D721Med (cell line): Measurements from ENCODE around the gene CYP1A1.
A peak's percentile ranks its signal among the peaks of the same experiment; 100 is the strongest.

Experiments
- DNase-seq: peaks from one replicate; pipeline ENCODE4 v3.0.0; 2011; ENCODE audit warnings: low spot score; ENCODE audit not compliant: insufficient read length
- FAIRE-seq: peaks from 2 replicates; lab custom pipeline; 2011; peaks lifted over from hg19 to GRCh38; lab: Jason Lieb, UNC
- CTCF ChIP-seq: IDR thresholded peaks from 2 replicates; pipeline ENCODE4 v1.5.1; 2012; ENCODE audit warnings: mild to moderate bottlenecking, control low read depth; ENCODE audit not compliant: insufficient read depth; ENCODE audit errors: missing control alignments

CYP1A1 gene

GRCh38 chr15:74725225-74725774 is at the start of gene CYP1A1:
Gene CYP1A1, minus strand, starts transcription at chr15:74725528. Its CDS starts 2,431 bp downstream, at chr15:74723097.
- DNase-seq (no peak), FAIRE-seq (no peak)
- TF ChIP-seq CTCF, result no peak

GRCh38 chr15:74773731-74774252 is 48.5 kb upstream of the CYP1A1 start:
- FAIRE-seq, result no peak
- DNase-seq, result no peak
- TF ChIP-seq CTCF, result no peak

- no peak for DNase-seq
- TF ChIP-seq CTCF, result no peak
- FAIRE-seq, result no peak
These were observed 48.0 kb upstream of the CYP1A1 start for GRCh38 chr15:74773329-74773728.

GRCh38 chr15:74770211-74770903 is 45.0 kb upstream of the CYP1A1 start:
- DNase-seq (no peak), FAIRE-seq (no peak)

GRCh38 chr15:74769463-74770025 is 44.2 kb upstream of the CYP1A1 start:
- DNase-seq (no peak), FAIRE-seq (no peak)
- no peak for TF ChIP-seq CTCF

More at GRCh38 chr15:74770211-74770903, 45.0 kb upstream of the CYP1A1 start:
- no peak for TF ChIP-seq CTCF

GRCh38 chr15:74768771-74769342 is 43.5 kb upstream of the CYP1A1 start:
- FAIRE-seq (no peak), DNase-seq (peak; percentile 80)
- peak; percentile 81 for TF ChIP-seq CTCF
